MM.1S (cell line): ENCODE data around the gene PGPEP1.

Experiments
- EZH2 ChIP-seq: fragments of 300-600 bp; sonication (generic); optimal IDR thresholded peaks from 2 replicates; pipeline ENCODE3; 2017; ENCODE audit warnings: low read depth, mild to moderate bottlenecking, antibody characterized with exemption, low read length, mixed read lengths
- EZH2phosphoT487 ChIP-seq: fragments of 300-600 bp; sonication (generic); IDR thresholded peaks from 2 replicates; pipeline ENCODE4 v1.6.1; 2018; ENCODE audit warnings: antibody characterized with exemption, low read length
- TF ChIP-seq, protein P1 (sequence below): fragments of 300-600 bp; sonication (generic); IDR thresholded peaks from 2 replicates; pipeline ENCODE4 v1.5.1; 2016; ENCODE audit warnings: antibody characterized with exemption, low read length, mixed read lengths

DNA sequence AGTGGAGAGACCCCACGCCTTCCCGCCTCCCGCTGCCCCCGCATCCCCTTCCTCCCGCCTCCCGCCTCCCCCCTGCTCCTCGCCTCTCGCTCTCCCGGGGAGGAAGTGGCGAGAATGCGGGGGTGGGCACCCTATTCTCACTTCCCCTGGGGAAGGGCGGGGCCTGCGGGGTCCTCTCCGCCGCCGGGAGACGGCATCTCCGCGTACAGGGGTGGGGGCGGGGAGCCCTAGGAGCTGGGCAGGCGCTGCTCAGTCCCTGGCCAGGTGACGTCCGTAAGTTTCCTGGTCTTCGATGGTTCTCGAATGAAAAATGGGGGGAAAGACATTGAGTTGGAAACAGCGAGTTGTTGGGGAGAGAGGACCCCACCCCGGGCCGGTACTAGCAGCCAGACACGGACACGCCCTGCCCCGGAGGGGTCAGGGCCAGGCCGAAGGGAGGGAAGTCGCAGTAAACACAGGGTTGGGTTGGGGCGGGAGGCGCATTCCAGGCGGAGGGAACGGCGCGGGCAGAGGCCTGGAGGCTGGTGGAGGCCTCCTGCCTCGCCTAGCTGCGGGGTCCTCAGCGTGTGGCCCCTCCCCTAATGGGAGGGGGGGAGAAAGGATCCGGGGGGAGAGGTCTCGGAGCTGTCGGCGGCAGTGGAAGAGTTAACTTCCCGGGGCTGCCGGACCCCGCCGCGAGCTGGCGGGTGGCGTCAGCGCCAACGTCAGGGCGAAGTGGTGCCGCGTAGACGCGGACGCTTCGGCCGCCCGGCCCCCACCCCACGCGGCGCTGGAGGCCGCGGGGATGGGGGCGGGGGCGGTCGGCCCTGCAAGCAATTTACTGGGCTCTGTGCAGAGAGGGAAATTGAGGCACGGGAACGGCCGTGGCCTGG lies 48.6 kb upstream of the PGPEP1 start:
- TF ChIP-seq, protein P1, sequence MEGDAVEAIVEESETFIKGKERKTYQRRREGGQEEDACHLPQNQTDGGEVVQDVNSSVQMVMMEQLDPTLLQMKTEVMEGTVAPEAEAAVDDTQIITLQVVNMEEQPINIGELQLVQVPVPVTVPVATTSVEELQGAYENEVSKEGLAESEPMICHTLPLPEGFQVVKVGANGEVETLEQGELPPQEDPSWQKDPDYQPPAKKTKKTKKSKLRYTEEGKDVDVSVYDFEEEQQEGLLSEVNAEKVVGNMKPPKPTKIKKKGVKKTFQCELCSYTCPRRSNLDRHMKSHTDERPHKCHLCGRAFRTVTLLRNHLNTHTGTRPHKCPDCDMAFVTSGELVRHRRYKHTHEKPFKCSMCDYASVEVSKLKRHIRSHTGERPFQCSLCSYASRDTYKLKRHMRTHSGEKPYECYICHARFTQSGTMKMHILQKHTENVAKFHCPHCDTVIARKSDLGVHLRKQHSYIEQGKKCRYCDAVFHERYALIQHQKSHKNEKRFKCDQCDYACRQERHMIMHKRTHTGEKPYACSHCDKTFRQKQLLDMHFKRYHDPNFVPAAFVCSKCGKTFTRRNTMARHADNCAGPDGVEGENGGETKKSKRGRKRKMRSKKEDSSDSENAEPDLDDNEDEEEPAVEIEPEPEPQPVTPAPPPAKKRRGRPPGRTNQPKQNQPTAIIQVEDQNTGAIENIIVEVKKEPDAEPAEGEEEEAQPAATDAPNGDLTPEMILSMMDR: no peak
- TF ChIP-seq EZH2 (no peak), EZH2phosphoT487 (no peak)
